Measurements from ENCODE around the gene GCNT1. TPM values are rescaled to one million over a fixed set of nuclear protein-coding genes. Genes with fewer than 3 reads are reported as not detected.

GCNT1 gene
- total RNA-seq, 1 experiment from 2014 or later = 17.2 TPM

DNA sequence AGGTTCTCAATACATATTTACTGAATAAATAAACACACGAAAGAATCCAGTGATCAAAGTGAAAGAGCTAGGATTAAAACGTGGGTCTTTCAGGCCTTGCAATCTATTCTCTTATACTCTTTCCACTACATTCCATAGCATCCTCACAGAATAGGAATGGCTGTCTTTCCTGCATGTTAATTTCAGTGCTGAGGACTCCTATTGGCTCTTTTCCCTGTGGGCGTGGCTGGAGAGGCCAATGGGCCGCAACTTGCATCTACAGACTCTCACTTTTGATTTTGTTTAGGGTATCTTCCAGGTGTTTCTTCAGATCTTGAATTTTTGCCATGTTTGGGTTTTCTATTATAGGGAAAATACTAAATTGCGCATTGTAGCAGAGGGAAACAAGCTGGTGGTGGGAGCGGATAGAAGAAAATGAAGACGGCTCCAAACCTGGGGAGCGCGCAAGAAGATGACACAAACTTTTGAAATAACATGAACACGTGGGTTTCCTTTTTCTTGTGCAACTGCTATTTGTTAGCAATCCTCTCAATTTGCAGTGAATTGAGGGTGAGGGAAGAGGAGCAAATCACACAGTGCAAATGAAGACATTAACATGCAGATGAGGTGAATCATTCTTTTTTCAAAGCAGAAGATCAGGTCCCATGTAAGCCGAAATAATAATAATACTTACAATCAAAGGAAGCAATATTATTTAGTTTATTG is 93.9 kb downstream of the GCNT1 start:
- DNase-seq (ENCODE audit: low spot score) (no peak), ATAC-seq (peak; percentile 69)
- Mint-ChIP-seq H3K27me3 (ENCODE audit: low read depth) (no peaks in the 10 kb centered on the region), H3K27ac (no peak overlapping the region), H3K4me1 (peaks cover 15% of the 10 kb centered on the region), H3K36me3 (no peaks in the 10 kb centered on the region), H3K4me3 (no peak overlapping the region), H3K9me3 (peaks cover 3% of the 10 kb centered on the region; the same call in 1 of the 2 replicates)
- TF ChIP-seq, protein P1, sequence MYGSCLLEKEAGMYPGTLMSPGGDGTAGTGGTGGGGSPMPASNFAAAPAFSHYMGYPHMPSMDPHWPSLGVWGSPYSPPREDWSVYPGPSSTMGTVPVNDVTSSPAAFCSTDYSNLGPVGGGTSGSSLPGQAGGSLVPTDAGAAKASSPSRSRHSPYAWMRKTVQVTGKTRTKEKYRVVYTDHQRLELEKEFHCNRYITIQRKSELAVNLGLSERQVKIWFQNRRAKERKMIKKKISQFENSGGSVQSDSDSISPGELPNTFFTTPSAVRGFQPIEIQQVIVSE (CRISPR knock-in tag; IDR thresholded peaks at IDR 0.05; ENCODE audit: borderline replicate concordance) = no peak
- POLR2A ChIA-PET = no interaction called here
- CTCF ChIA-PET = no interaction called here

DNA sequence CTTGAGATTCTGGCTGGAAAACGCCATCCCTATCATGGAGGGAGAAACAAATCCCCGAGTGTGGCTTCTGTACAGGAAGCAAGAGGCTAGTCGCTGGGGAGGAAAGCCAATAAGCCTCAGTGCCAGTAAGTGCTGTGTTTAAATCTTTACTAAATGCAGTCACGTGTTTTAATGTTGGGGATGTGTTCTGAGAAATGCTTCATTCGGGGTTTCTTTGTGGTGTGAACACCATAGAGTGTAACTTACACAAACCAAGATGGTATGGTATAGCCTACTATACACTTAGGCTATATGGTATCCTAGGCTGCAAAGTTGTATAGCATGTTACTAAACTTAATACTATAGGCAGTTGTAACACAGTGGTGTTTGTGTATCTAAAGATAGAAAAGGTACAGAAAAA is 94.7 kb downstream of the GCNT1 start:
- ChIA-PET POLR2A (no interaction called here), CTCF (no interaction called here)
- ATAC-seq = no peak
- peaks cover 10% of the 10 kb centered on the region for H3K9me3 Mint-ChIP-seq
- no peaks in the 10 kb centered on the region for H3K36me3 Mint-ChIP-seq
- H3K27ac Mint-ChIP-seq = no peak overlapping the region; the same call in 1 of the 2 replicates
- no peak overlapping the region for H3K4me3 Mint-ChIP-seq
- TF ChIP-seq ZNF263 (CRISPR knock-in tag; IDR thresholded peaks at IDR 0.05; ENCODE audit: low read depth) (no peak), MXD4 (CRISPR knock-in tag; IDR thresholded peaks at IDR 0.05; ENCODE audit: borderline replicate concordance) (no peak), OVOL2 (CRISPR knock-in tag; IDR thresholded peaks at IDR 0.05; ENCODE audit: borderline replicate concordance) (no peak), TEAD1 (CRISPR knock-in tag; IDR thresholded peaks at IDR 0.05) (no peak), CBFB (CRISPR knock-in tag; IDR thresholded peaks at IDR 0.05; ENCODE audit: low read depth) (no peak), NR1H2 (CRISPR knock-in tag; IDR thresholded peaks at IDR 0.05) (no peak), EMX1 (CRISPR knock-in tag; IDR thresholded peaks at IDR 0.05) (no peak), IRF2 (CRISPR knock-in tag; IDR thresholded peaks at IDR 0.05; ENCODE audit: borderline replicate concordance, low read depth) (no peak), ETV6 (CRISPR knock-in tag; IDR thresholded peaks at IDR 0.05) (no peak), ZNF671 (CRISPR knock-in tag; IDR thresholded peaks at IDR 0.05) (no peak), ZNF416 (CRISPR knock-in tag; IDR thresholded peaks at IDR 0.05) (no peak), RELA (CRISPR knock-in tag; IDR thresholded peaks at IDR 0.05; ENCODE audit: borderline replicate concordance) (no peak), TCF7 (CRISPR knock-in tag; IDR thresholded peaks at IDR 0.05; ENCODE audit: low read depth) (no peak)
- TF ChIP-seq, protein P2, sequence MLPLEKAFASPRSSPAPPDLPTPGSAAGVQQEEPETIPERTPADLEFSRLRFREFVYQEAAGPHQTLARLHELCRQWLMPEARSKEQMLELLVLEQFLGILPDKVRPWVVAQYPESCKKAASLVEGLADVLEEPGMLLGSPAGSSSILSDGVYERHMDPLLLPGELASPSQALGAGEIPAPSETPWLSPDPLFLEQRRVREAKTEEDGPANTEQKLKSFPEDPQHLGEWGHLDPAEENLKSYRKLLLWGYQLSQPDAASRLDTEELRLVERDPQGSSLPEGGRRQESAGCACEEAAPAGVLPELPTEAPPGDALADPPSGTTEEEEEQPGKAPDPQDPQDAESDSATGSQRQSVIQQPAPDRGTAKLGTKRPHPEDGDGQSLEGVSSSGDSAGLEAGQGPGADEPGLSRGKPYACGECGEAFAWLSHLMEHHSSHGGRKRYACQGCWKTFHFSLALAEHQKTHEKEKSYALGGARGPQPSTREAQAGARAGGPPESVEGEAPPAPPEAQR (CRISPR knock-in tag; IDR thresholded peaks at IDR 0.05) = no peak
- TF ChIP-seq, protein P3, sequence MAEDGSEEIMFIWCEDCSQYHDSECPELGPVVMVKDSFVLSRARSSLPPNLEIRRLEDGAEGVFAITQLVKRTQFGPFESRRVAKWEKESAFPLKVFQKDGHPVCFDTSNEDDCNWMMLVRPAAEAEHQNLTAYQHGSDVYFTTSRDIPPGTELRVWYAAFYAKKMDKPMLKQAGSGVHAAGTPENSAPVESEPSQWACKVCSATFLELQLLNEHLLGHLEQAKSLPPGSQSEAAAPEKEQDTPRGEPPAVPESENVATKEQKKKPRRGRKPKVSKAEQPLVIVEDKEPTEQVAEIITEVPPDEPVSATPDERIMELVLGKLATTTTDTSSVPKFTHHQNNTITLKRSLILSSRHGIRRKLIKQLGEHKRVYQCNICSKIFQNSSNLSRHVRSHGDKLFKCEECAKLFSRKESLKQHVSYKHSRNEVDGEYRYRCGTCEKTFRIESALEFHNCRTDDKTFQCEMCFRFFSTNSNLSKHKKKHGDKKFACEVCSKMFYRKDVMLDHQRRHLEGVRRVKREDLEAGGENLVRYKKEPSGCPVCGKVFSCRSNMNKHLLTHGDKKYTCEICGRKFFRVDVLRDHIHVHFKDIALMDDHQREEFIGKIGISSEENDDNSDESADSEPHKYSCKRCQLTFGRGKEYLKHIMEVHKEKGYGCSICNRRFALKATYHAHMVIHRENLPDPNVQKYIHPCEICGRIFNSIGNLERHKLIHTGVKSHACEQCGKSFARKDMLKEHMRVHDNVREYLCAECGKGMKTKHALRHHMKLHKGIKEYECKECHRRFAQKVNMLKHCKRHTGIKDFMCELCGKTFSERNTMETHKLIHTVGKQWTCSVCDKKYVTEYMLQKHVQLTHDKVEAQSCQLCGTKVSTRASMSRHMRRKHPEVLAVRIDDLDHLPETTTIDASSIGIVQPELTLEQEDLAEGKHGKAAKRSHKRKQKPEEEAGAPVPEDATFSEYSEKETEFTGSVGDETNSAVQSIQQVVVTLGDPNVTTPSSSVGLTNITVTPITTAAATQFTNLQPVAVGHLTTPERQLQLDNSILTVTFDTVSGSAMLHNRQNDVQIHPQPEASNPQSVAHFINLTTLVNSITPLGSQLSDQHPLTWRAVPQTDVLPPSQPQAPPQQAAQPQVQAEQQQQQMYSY (CRISPR knock-in tag; IDR thresholded peaks at IDR 0.05) = no peak
- TF ChIP-seq, protein P1 (CRISPR knock-in tag; IDR thresholded peaks at IDR 0.05; ENCODE audit: borderline replicate concordance) = no peak
- TF ChIP-seq, protein P4, sequence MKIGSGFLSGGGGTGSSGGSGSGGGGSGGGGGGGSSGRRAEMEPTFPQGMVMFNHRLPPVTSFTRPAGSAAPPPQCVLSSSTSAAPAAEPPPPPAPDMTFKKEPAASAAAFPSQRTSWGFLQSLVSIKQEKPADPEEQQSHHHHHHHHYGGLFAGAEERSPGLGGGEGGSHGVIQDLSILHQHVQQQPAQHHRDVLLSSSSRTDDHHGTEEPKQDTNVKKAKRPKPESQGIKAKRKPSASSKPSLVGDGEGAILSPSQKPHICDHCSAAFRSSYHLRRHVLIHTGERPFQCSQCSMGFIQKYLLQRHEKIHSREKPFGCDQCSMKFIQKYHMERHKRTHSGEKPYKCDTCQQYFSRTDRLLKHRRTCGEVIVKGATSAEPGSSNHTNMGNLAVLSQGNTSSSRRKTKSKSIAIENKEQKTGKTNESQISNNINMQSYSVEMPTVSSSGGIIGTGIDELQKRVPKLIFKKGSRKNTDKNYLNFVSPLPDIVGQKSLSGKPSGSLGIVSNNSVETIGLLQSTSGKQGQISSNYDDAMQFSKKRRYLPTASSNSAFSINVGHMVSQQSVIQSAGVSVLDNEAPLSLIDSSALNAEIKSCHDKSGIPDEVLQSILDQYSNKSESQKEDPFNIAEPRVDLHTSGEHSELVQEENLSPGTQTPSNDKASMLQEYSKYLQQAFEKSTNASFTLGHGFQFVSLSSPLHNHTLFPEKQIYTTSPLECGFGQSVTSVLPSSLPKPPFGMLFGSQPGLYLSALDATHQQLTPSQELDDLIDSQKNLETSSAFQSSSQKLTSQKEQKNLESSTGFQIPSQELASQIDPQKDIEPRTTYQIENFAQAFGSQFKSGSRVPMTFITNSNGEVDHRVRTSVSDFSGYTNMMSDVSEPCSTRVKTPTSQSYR (CRISPR knock-in tag; IDR thresholded peaks at IDR 0.05) = no peak
- TF ChIP-seq, protein P5, sequence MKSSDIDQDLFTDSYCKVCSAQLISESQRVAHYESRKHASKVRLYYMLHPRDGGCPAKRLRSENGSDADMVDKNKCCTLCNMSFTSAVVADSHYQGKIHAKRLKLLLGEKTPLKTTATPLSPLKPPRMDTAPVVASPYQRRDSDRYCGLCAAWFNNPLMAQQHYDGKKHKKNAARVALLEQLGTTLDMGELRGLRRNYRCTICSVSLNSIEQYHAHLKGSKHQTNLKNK (CRISPR knock-in tag; IDR thresholded peaks at IDR 0.05) = no peak
- TF ChIP-seq, protein P6, sequence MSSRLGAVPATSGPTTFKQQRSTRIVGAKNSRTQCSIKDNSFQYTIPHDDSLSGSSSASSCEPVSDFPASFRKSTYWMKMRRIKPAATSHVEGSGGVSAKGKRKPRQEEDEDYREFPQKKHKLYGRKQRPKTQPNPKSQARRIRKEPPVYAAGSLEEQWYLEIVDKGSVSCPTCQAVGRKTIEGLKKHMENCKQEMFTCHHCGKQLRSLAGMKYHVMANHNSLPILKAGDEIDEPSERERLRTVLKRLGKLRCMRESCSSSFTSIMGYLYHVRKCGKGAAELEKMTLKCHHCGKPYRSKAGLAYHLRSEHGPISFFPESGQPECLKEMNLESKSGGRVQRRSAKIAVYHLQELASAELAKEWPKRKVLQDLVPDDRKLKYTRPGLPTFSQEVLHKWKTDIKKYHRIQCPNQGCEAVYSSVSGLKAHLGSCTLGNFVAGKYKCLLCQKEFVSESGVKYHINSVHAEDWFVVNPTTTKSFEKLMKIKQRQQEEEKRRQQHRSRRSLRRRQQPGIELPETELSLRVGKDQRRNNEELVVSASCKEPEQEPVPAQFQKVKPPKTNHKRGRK (CRISPR knock-in tag; IDR thresholded peaks at IDR 0.05; ENCODE audit: borderline replicate concordance) = no peak
- TF ChIP-seq, protein P7, sequence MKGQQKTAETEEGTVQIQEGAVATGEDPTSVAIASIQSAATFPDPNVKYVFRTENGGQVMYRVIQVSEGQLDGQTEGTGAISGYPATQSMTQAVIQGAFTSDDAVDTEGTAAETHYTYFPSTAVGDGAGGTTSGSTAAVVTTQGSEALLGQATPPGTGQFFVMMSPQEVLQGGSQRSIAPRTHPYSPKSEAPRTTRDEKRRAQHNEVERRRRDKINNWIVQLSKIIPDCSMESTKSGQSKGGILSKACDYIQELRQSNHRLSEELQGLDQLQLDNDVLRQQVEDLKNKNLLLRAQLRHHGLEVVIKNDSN (CRISPR knock-in tag; IDR thresholded peaks at IDR 0.05) = no peak
- no peaks in the 10 kb centered on the region for H3K27me3 Mint-ChIP-seq (ENCODE audit: low read depth)
- no peak for DNase-seq (ENCODE audit: low spot score)
- peaks cover 21% of the 10 kb centered on the region for H3K4me1 Mint-ChIP-seq

All from WTC11 (cell line).